GM18867 (cell line): ENCODE data around the gene DPYSL5.
"Not testable (repeated sequence)": the region's sequence is repeated elsewhere in the genome, so short reads cannot be mapped to it uniquely, and the experiment has no call there.

ENCODE experiments used
- ATAC-seq: cut with Tn5 transposase; IDR thresholded peaks from one replicate; pipeline ENCODE4 v1.9.1; 2021; ENCODE audit warnings: mild to moderate bottlenecking, moderate library complexity; ENCODE audit not compliant: unreplicated experiment

The DPYSL5 gene

DNA sequence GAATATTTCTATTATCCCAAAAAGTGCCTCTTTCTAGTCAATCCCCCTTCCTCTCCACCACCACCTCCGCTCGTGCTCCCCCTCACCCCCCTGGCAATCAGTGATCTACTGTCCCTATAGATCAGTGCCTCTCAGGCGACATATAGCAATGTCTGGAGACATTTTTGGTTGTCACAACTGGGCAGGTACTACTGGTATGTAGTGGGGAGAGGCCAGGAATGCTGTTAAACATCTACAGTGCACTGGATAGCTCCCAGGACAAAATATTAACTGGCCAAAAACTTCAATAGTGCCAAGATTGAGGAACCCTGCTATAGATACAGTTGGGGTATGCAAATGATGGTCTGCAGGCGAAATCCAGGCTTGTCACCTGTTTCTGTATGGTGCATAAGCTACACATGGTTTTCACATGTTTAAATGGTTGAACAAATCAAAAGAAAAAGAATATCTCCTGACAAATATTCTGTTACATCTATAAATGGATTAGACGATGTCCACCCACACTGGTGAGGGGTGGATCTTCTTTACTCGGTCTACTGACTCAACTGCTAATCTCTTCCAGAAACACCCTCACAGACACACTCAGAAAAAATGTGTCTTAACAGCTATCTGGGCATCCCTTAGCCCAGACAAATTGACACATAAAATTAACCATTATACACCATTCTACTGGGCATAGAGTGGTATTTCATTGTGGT, 25.5 kb downstream of the DPYSL5 start:
- ATAC-seq = no peak

DNA sequence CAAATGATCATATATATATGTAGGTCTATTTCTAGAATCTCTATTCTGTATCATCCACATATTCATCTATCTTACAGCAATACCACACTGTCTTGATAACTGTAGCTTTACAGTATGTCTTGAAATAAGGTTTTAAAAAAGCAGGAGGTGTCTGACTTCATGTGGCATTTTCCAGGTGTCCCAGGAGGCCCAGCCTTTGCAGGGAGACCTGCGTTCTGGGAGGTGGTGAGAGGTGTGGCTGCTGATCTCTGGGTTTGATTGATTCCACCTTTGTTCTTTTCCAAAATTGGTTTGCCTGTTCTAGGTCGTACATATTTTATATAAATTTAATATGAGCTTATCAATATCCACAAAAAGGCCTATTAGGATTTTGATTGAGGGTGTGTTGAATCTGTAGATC, 26.6 kb downstream of the DPYSL5 start:
- no peak for ATAC-seq

DNA sequence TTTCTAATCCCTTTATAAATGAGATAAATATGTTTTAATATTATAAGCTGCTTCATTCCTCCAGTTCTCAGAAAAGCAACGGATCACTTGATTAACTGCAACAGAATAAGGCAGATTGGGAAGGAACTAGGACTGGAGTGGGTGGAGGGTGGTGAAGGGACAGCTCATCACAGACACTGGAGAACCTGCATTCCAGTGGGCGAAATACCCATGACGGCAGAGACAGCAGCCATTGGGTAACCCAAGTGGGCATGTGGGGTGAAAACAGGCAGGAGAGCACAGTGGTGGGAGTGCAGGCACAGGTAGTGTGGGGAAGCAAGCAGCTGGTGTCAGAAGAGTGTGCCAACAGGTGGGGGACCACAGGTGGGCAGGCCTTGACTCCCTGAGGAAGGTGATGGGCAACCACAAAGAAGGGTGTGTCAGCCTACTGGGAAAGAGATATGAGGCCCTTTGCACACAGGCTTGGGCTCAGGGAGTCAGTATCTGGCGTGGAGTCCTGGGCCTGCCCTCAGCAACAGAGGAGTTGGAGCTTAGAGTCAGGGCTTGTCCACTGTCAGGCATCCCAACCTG, 27.2 kb downstream of the DPYSL5 start:
- no peak for ATAC-seq

DNA sequence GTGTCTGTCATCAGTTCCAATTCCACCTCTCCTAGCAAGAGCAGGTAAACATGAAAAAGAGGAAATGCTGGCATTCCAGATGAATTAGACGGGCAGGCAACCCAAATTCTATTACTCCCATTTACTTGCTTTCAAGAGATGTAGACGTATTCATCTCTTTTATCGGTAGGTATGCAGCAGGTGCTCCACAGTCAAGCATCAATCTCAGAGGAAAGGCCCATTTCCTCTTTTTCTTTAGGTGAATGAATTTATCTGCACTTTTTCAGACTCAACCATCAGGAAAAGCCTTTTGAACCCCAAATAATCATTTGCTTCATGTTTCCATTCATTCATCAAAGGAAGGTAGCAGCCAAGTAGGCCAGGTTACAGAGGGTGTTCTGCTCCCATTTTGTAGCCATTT, 27.9 kb downstream of the DPYSL5 start:
- no peak for ATAC-seq

DNA sequence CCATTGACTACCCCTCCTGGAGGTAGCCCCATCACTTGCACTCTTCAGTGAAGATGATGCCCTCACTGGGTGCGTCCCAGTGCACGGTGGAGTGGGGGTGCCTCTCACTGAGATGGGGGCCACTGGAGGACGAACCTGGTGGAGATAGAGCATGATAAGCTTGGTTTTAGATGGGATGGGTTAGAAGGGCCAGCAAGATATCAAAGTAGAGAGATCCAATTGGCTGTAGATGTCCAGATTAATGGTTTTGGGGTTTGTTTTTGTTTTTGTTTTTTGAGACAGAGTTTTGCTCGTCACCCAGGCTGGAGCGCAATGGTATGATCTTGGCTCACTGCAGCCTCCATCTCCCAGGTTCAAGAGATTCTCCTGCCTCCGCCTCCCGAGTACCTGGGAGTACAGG, 28.3 kb downstream of the DPYSL5 start:
- ATAC-seq = no peak

DNA sequence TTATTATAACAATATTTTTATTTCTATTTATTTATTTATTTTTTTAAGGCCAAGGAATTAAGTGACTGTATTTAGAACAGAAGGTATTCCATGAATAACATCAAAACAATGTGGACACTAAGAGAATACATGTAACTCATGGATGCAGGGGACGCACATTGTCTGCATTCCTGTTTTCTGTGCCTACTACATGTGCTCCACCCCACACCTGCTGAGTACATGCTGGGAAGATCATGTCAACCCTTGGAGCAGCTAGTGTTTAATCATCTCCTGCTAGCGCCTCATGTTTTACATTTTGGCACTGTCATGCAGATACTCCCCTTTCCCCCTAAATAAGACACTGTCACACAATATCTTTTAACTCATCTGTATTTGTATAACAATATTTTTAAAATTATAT, 29.3 kb downstream of the DPYSL5 start:
- no peak for ATAC-seq

DNA sequence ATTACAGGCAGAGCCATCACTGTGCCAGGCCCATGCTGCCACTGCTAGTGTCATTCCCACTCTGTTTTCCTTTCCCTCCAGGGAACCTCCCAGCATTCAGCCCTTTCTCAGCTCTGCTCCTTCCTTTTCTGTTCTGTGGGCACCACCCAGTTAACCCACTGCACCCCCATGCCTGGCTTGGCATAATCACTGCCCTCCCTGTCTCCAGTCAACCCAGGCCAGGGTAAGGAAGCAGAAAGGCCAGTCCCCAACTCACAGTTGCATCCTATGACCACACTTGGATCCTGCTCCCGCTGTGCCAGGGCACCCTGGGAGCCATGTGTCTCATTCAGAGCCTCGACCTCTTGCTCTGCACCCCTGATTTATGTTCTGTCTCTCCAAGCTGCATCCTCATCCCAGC, 32.2 kb downstream of the DPYSL5 start:
- ATAC-seq = no peak

DNA sequence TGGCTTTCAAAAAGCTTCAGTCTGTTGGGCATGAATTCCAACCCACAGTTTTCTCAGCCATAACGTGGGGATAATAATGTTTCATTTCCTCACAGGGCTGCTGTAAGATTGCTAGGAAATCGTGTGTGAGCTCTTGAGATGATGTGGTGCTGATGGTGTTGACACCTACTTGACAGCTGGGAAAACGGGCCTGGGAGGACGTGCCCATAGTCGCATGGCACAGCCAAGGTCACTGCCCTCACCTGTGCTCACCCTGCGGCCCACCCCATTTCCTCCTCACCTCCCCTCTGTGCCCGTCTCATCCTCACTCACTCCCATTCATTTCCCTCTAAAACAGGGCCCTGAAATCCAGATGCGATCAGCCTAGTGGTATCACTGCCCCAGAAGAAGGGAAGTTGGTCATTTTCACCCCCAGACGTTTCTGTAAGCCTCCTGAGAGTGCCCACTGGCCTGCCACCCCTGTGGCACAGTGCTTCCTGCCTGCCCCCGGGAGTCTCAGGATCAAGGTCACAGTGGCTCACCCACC, 33.0 kb downstream of the DPYSL5 start:
- ATAC-seq = no peak

DNA sequence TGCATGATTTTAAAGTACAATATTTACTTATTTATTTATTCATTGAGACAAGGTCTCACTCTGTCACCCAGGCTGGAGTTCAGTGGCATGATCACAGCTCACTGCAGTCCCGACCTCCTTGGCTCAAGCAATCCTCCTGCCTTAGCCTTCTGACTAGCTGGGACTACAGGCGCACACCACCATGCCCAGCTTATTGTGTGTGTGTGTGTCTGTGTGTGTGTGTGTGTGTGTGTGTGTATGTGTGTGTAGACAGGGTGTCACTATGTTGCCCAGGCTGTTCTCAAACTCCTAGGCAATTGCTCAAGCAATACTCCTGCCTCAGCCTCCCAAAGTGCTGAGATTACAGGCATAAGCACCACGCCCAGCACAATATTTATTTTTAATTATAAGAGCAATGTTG, 34.3 kb downstream of the DPYSL5 start:
- not testable (repeated sequence) for ATAC-seq

DNA sequence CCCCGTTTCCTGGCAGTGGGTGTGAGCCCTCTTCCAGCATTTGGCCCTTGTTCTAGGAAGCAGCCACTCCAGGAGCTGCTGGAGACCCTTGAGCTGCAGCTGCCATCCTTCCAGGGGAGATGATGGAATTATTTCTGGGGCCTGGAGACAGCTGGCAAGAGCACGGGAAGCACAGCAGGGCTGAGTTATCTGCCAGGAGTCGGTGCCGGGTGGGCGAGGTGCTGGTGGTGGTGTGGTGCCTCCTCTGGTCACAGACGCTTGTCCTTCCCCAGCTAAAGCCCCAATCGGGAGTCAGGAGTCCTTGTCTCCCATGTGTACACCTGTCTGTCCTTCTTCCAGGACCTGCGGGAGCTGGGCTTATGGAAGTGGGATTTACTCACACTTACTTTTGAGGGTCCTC, 36.0 kb downstream of the DPYSL5 start:
- no peak for ATAC-seq

DNA sequence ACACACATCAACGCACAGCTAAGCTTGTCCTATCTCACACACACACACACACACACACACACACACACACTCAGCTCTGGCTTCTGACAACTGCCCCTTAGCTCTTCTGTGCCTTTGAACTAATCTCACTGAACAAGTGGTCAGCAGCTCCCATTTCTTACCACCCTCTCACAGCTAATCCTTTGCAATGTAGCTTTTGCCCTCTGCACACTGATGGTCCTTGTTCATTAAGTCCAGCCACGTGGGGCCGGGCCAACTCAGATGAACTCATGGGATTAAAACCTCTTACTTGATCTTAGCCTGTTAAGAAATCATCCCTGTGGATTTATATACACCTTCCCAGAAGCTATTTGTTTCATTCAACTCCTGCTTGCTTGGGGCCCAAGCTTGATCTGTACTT, 36.6 kb downstream of the DPYSL5 start:
- no peak for ATAC-seq

DNA sequence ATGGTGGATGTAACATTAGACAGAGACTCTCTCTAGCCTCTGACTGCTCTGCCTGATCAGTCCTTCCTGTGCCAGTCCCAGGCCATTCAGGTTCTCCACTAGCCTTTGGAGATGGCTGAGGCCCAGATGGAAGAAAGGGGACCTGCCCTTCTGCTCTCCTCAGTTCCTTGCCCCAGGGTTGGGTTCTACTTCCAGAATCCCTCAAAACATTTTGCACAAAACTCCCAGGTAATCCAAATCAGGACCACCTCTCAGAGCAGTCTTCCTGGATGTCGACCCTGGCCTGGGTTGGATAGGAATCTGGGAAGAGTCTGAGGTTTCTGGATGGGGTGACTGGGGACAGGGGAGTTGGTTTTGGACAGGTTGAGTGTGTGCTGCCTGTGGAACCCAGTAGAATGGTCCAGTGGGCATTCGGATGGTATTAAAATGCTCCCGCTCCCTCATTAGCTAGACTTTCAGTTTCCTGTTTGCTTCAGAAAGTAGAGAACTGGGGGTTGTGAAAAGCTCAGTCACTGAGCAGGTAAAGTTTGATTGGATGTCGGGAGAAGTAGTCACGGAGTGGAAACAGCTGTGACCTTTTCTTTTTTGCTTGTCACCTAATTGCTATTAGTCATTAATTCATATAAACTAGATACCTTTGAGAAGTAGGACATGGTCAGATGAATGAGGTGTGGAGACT, 37.9 kb downstream of the DPYSL5 start:
- no peak for ATAC-seq

DNA sequence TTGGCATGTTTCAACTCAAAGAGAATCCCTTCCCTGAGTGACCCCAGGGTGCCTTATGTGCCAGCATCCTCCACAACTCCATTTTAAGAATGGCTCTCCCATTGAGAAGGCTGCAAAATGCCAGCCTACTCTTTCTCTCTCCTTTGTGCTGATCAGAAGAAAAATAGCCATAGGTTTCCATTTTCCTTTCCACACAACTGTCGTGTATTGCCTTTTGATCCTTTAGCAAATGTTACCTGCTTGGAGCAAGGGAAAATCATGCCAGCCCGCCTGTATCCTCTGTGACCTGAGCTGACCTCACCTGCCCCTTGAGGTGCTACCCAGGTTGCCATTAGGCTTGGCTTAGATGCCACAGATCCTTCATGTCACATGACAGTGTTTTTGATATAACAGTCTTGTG, 38.8 kb downstream of the DPYSL5 start:
- no peak for ATAC-seq

DNA sequence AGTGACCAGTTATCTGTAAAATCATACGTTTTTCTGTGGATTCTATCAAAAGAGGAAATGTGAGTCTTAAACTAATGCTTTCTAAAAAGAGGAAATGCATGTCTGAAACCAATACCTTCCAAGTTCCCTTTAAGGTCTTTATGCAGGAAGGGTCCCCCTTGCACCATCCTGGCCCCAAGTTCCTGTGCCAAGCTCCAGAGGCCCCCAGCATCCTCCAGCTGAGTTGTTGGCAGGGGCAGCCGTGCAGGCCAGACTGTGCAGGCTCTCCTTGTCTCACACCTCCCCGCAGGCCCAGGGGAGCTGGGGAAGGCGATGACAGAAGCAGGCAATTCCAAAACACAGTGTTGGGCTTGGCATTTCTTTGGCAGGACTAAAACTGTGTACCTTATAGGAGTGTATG, 39.2 kb downstream of the DPYSL5 start:
- ATAC-seq = no peak

DNA sequence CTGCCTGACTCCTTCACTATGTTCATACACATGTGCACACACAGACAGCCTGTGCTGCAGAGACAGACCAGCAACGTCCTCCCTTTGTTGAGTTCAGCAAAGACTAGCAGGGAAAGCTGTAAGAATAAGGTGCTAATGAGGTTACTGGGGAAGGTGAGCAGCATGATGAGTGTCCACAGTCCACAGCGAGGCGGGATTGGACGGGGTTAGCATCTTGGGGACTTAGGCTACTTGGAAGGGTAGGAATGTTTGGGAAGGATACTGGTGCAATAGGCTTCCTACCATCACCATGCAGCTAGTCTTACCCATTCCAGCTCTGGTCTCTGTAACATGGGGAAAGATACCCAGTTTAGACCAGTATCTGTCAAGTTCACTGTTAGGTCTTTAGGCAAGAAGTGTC, 41.9 kb downstream of the DPYSL5 start:
- ATAC-seq = no peak

DNA sequence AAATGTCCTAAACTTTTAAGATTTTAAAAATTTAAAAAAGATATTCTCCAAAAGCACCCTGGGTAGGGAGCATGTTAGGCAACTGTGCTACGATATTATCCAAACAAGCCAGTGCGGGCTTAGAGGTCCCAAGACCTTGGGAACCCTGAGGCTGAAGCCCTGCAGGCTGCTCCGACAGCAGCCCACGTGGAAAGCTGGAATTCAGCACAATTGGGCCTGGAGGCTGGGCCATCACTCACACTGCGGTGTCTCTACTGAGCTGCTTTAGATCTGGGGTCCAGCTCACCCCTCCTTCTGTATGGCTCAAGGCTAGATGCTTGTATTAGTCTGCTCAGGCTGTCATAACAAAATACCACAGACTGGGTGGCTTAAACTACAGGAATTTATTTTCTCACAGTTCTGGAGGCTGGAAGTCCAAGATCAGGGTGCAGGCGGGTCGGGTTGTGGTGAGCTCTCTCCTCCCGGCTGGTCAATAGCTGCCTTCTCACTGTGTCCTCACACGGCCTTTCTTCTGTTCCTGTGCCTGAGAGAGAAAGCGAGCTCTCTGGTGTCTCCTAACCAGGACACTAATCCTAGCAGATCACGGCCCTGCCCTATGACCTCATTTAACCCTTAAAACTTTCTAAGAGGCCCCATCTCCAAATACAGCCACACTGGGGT, 42.5 kb downstream of the DPYSL5 start:
- no peak for ATAC-seq

DNA sequence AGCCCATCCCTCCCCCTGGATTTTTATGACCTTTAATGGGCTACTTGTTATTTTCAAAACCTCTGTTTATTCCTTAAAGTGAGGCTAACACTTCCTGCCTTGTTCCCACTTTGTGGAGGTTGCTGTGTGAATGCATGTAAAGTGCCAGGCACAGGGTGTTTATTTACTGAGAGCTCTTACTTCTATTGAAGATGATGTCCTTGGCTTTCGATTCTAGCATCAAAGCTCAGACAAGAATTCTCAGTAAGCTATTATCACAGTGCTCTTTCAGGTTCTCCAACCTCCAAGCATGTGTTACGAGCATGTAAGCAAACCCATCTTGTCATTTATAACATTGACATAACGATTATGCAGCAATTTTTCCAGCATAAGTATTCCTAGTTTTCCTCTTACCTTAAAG, 44.2 kb downstream of the DPYSL5 start:
- no peak for ATAC-seq

DNA sequence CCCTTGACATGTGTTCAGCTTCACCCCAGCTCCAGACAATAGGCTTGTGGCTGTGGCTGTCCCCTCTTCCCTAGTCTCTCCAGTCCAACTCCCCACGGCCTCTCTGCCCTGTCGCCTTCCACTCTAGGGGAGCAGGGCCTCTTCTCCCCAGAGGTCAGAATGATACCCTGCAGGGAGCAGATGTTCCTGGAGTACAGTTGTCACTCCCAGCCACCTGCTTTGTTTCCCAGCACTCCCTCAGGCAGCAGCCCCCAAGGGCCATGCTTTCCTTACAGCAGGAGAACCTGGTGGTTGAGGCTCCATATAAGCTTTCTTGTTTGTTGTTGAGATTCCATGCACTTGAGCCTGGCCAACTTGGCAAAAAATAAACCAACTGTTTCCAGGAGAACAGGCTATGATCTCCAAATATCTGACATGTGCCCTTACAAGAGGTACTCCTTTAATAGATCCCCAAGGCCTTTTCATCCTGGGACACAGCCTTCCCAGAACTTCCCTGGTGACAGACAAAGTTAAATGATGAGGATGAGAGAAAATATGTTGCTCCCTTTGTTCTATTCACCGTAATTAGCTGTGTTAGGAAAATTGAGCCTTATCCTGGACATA, 45.1 kb downstream of the DPYSL5 start:
- no peak for ATAC-seq

DNA sequence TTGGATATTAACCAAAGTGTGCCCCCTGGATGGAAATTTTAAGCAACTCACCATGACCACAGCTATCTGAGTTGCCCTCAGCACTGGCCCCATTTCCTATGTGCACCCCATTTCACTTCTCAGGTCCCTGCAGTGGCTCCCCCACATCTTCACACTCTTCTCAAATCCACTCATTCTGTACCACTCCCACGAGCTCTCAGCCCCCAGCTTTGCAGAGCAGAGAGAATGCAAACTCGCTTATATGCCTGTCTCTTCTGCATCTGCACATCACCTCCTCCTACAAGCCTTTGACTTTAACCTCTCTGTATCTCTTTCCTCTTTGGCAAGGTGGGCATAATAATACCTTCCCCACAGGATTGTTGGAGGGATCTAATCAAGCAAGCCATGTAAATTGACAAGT, 46.2 kb downstream of the DPYSL5 start:
- ATAC-seq = no peak

DNA sequence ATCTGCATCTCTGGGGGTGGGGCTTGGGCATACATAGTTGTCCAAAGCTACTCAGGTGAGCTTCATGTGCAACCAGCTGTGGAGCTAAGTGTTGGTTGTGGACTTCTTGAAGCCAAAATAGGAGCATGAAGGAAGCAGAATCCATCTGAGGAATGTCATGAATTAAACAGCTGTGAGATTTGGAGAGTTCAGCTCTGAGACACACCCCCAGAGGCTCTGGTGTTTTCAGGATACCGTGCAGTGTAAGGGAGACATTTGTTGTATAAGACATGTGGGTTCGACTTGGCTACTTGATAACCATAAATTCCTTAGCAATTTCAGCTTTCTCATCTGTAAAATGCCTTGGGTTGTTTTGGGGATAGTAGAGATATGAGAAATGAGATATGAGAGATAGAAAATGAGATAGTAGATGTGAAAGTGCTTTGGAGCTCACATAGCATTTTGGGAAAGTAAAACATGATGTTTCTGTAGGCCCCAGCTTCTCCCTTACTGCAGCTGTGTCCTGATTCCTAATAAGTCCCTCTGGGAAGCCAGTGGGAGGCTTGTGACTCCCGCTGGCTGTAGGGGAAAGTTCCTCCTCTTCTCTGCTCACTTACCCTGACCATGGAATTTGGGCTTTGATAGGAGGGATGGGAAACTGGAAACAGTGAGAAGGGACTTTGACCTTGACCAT, 50.0 kb downstream of the DPYSL5 start:
- no peak for ATAC-seq
